Skeletal muscle cell (primary cell): ENCODE measurements around the gene C4orf50.

Experiments used
- DNase-seq: peaks from one replicate; pipeline ENCODE4 v3.0.0-alpha.2; 2010; ENCODE audit warnings: low read depth
- H3K4me3 ChIP-seq: 2 replicates; pipeline ENCODE4 v1.5.1; 2011; ENCODE audit warnings: low read depth, mild to moderate bottlenecking, control low read depth, low read length, moderate library complexity

The C4orf50 gene

GRCh38 chr4:6044805-6045204 is 26.6 kb upstream of the C4orf50 start:
- no peak for DNase-seq
- no peak overlapping the region for H3K4me3 ChIP-seq

GRCh38 chr4:6044276-6044675 is 26.0 kb upstream of the C4orf50 start:
- DNase-seq: no peak
- H3K4me3 ChIP-seq: no peak overlapping the region

GRCh38 chr4:6043843-6044242 is 25.6 kb upstream of the C4orf50 start:
- DNase-seq: no peak
- no peak overlapping the region for H3K4me3 ChIP-seq

GRCh38 chr4:6043188-6043587 is 25.0 kb upstream of the C4orf50 start:
- no peak for DNase-seq
- H3K4me3 ChIP-seq: no peak overlapping the region

- no peak overlapping the region for H3K4me3 ChIP-seq
- DNase-seq: no peak
These were observed 24.2 kb upstream of the C4orf50 start for GRCh38 chr4:6042293-6043063.

GRCh38 chr4:6041800-6042199 is 23.6 kb upstream of the C4orf50 start:
- H3K4me3 ChIP-seq: no peak overlapping the region
- no peak for DNase-seq

- DNase-seq: no peak
- no peak overlapping the region for H3K4me3 ChIP-seq
These were observed 20.5 kb upstream of the C4orf50 start for GRCh38 chr4:6038711-6039110.

- DNase-seq: no peak
- H3K4me3 ChIP-seq: no peak overlapping the region
These were observed 17.6 kb upstream of the C4orf50 start for GRCh38 chr4:6035786-6036185.

GRCh38 chr4:6033381-6033780 is 15.2 kb upstream of the C4orf50 start:
- H3K4me3 ChIP-seq: no peak overlapping the region
- DNase-seq: no peak

GRCh38 chr4:6032249-6033244 is 14.3 kb upstream of the C4orf50 start:
- DNase-seq: no peak
- H3K4me3 ChIP-seq: no peak overlapping the region

- H3K4me3 ChIP-seq: no peak overlapping the region
- no peak for DNase-seq
These were observed 13.6 kb upstream of the C4orf50 start for GRCh38 chr4:6031846-6032245.

GRCh38 chr4:6030679-6031078 is 12.4 kb upstream of the C4orf50 start:
- H3K4me3 ChIP-seq: no peak overlapping the region
- DNase-seq: no peak

- DNase-seq: no peak
These were observed 11.0 kb upstream of the C4orf50 start for GRCh38 chr4:6029254-6029653.

GRCh38 chr4:6028168-6028567 is 9.9 kb upstream of the C4orf50 start:
- no peak for DNase-seq
- no peak overlapping the region for H3K4me3 ChIP-seq

More at GRCh38 chr4:6029254-6029653, 11.0 kb upstream of the C4orf50 start:
- H3K4me3 ChIP-seq: no peak overlapping the region

- no peak overlapping the region for H3K4me3 ChIP-seq
- DNase-seq: no peak
These were observed 9.2 kb upstream of the C4orf50 start for GRCh38 chr4:6027392-6027791.

GRCh38 chr4:6024313-6024960 is 6.2 kb upstream of the C4orf50 start:
- no peak for DNase-seq
- no peak overlapping the region for H3K4me3 ChIP-seq

GRCh38 chr4:6023731-6024130 is 5.5 kb upstream of the C4orf50 start:
- no peak for DNase-seq
- no peak overlapping the region for H3K4me3 ChIP-seq

GRCh38 chr4:6022607-6023288 is 4.5 kb upstream of the C4orf50 start:
- H3K4me3 ChIP-seq: no peak overlapping the region
- no peak for DNase-seq

- no peak for DNase-seq
- H3K4me3 ChIP-seq: no peak overlapping the region
These were observed 3.8 kb upstream of the C4orf50 start for GRCh38 chr4:6021831-6022606.
